Neuronal stem cell (in vitro differentiated cells): ENCODE results near the gene CNGA4.

Source experiments
- DNase-seq: peaks from one replicate; pipeline ENCODE4 v3.0.0-alpha.2; 2013; ENCODE audit warnings: low spot score
- H2AFZ ChIP-seq: one replicate; pipeline ENCODE4 v1.6.1; 2013; ENCODE audit warnings: mild to moderate bottlenecking, low read length, inconsistent platforms
- H2AK5ac ChIP-seq: 2 replicates; pipeline ENCODE4 v1.6.1; 2013; ENCODE audit warnings: low read depth, mild to moderate bottlenecking, inconsistent platforms, low read length, moderate library complexity, mixed read lengths
- H2BK120ac ChIP-seq: 2 replicates; pipeline ENCODE4 v1.6.1; 2013; ENCODE audit warnings: low read depth, mild to moderate bottlenecking, inconsistent platforms, low read length, moderate library complexity, mixed read lengths
- H2BK12ac ChIP-seq: one replicate; pipeline ENCODE4 v1.6.1; 2013; ENCODE audit warnings: low read length, inconsistent platforms
- H2BK15ac ChIP-seq: 2 replicates; pipeline ENCODE4 v1.6.1; 2013; ENCODE audit warnings: mild to moderate bottlenecking, low read length, inconsistent platforms, mixed read lengths
- H2BK5ac ChIP-seq: one replicate; pipeline ENCODE4 v1.6.1; 2013; ENCODE audit warnings: inconsistent platforms, mild to moderate bottlenecking, low read length, moderate library complexity
- H3K14ac ChIP-seq: one replicate; pipeline ENCODE4 v1.6.1; 2013; ENCODE audit warnings: low read length, inconsistent platforms
- H3K18ac ChIP-seq: 2 replicates; pipeline ENCODE4 v1.6.1; 2013; ENCODE audit warnings: low read length, inconsistent platforms
- H3K23ac ChIP-seq: 2 replicates; pipeline ENCODE4 v1.6.1; 2013; ENCODE audit warnings: low read depth, mild to moderate bottlenecking, mixed read lengths, low read length, inconsistent platforms; ENCODE audit not compliant: poor library complexity
- H3K27ac ChIP-seq: replicated peaks from 3 replicates; pipeline ENCODE4 v1.5.1; 2013; ENCODE audit warnings: low read length, inconsistent platforms
- H3K27me3 ChIP-seq, 3 experiments: 2 replicates each; pipeline ENCODE4 v1.6.1; 2013; ENCODE audit warnings: low read length in 3 of 3, mild to moderate bottlenecking in 2 of 3, inconsistent platforms in 1 of 3, low read depth in 1 of 3, mixed read lengths in 1 of 3, moderate library complexity in 1 of 3; ENCODE audit not compliant: control insufficient read depth in 3 of 3, insufficient read depth in 3 of 3
- H3K36me3 ChIP-seq, 2 donors: replicated peaks in 1 of 2; 2 replicates each; pipeline ENCODE4 v1.6.1; 2013; ENCODE audit warnings: low read length in 2 of 2; ENCODE audit not compliant: control insufficient read depth in 2 of 2, insufficient read depth in 2 of 2
- H3K4ac ChIP-seq: 2 replicates; pipeline ENCODE4 v1.6.1; 2013; ENCODE audit warnings: inconsistent platforms, mild to moderate bottlenecking, low read length, moderate library complexity
- H3K4me1 ChIP-seq, 2 donors: 1 replicate in 1 of 2; 2 replicates in 1 of 2; pipeline ENCODE4 v1.6.1; 2013; ENCODE audit warnings: low read length in 2 of 2, low read depth in 1 of 2; ENCODE audit not compliant: control insufficient read depth in 2 of 2, insufficient read depth in 1 of 2
- H3K4me2 ChIP-seq: one replicate; pipeline ENCODE4 v1.6.1; 2013; ENCODE audit warnings: mild to moderate bottlenecking, low read length, inconsistent platforms; ENCODE audit not compliant: insufficient read depth, poor library complexity, severe bottlenecking
- H3K4me3 ChIP-seq, 2 donors: 2 replicates each; pipeline ENCODE4 v1.5.1; 2013; ENCODE audit warnings: low read length in 2 of 2, mild to moderate bottlenecking in 2 of 2, inconsistent platforms in 1 of 2, moderate library complexity in 1 of 2
- H3K79me1 ChIP-seq: one replicate; pipeline ENCODE4 v1.6.1; 2013; ENCODE audit warnings: low read depth, mild to moderate bottlenecking, inconsistent platforms, low read length, moderate library complexity
- H3K9ac ChIP-seq: one replicate; pipeline ENCODE4 v1.6.1; 2013; ENCODE audit warnings: mild to moderate bottlenecking, low read depth, low read length, inconsistent platforms; ENCODE audit not compliant: poor library complexity
- H3K9me3 ChIP-seq, 2 donors: replicated peaks in 1 of 2; 2 replicates each; pipeline versions ENCODE3 to v1.6.1; 2013; ENCODE audit warnings: low read length in 2 of 2, mild to moderate bottlenecking in 2 of 2, inconsistent platforms in 1 of 2, low read depth in 1 of 2, mixed read lengths in 1 of 2, moderate library complexity in 1 of 2; ENCODE audit not compliant: control insufficient read depth in 2 of 2, insufficient read depth in 1 of 2
- H4K8ac ChIP-seq: one replicate; pipeline ENCODE4 v1.6.1; 2013; ENCODE audit warnings: low read depth, mild to moderate bottlenecking, inconsistent platforms, low read length, moderate library complexity
- H4K91ac ChIP-seq: one replicate; pipeline ENCODE4 v1.6.1; 2013; ENCODE audit warnings: low read length, low read depth, mild to moderate bottlenecking, inconsistent platforms; ENCODE audit not compliant: poor library complexity
- WGBS, 2 donors: extraction: QIAGEN DNeasy Blood & Tissue Kit; methylation state at CpG; one replicate each; pipeline ENCODE4 v1.1.7; 2013; ENCODE audit warnings: missing lambda C conversion rate in 2 of 2, mixed read lengths in 1 of 2; ENCODE audit not compliant: insufficient read length in 2 of 2, insufficient replicate concordance in 1 of 2; ENCODE audit errors: extremely low coverage in 2 of 2; 5-methylcytosine and 5-hydroxymethylcytosine counted together

Gene CNGA4

DNA sequence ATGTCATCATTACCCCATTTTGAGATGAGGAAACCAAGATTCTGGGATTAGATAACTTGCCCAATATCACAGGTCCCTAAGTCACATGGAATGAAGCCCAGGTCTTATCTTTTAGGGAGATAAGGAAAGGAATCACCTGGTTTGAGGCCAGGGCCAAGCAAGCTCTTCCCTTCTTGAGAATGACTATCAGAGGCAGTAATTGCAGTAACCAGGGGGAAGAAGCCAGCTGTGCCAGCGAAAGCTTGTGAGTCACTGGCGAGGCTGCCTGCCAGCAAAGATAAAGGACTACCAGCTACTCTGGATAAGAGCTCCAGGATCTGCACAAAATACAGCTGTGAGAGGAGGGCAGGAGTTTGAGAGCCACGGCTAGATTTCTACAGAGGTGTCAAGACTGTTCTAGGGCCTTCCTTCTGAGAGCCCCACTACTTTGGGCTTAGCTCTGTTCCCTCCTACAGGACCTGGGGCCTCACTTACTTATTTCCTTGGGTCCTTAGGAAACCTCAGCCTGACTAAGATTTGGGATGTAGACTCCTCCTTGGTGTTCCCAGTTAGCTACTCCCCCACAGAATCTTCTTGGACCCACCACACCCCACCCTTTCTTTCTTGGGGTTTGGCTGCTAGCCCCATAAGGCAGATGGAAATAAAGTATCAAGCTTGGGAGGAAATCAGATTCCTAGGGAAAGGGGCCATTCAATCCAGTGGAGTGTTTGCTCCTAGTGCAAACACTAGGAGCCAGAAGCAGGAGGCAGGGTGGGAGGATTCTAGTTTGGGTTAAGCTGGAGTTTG is 11.1 kb downstream of the CNGA4 start:
- no peak overlapping the region for H3K23ac ChIP-seq
- peaks cover 0 to 21% (median 0%) of the 10 kb centered on the region in 3 experiments for H3K27me3 ChIP-seq
- no peak overlapping the region for H3K14ac ChIP-seq
- no peaks in the 10 kb centered on the region for H3K36me3 ChIP-seq
- no peak overlapping the region for H2BK12ac ChIP-seq
- H3K79me1 ChIP-seq, result no peaks in the 10 kb centered on the region
- H3K4me1 ChIP-seq, result peaks cover 0 to 9% of the 10 kb centered on the region in 2 donors
- H3K9ac ChIP-seq, result no peak overlapping the region
- H3K18ac ChIP-seq, result no peak overlapping the region
- H3K4ac ChIP-seq, result no peak overlapping the region
- no peak overlapping the region for H3K4me2 ChIP-seq
- H4K8ac ChIP-seq, result no peak overlapping the region
- no peak overlapping the region for H2BK15ac ChIP-seq
- H2AK5ac ChIP-seq, result no peak overlapping the region
- no CpG with 5 or more reads among the region's 3 CpGs for WGBS, 2 donors
- no peak overlapping the region for H2AFZ ChIP-seq
- no peak overlapping the region for H3K4me3 ChIP-seq
- H3K9me3 ChIP-seq, result no peaks in the 10 kb centered on the region
- no peak overlapping the region for H4K91ac ChIP-seq
- no peak overlapping the region for H2BK5ac ChIP-seq
- DNase-seq, result no peak
- no peak overlapping the region for H3K27ac ChIP-seq
- no peak overlapping the region for H2BK120ac ChIP-seq

- Histone ChIP-seq H3K9me3 (no peaks in the 10 kb centered on the region), H3K27me3 (peaks cover 0 to 31% (median 0%) of the 10 kb centered on the region in 3 experiments), H2AK5ac (no peak overlapping the region), H4K91ac (no peak overlapping the region), H3K23ac (no peak overlapping the region), H3K14ac (no peak overlapping the region), H3K4me2 (no peak overlapping the region), H3K4me1 (peaks cover 0 to 9% of the 10 kb centered on the region in 2 donors), H3K4ac (no peak overlapping the region), H2BK15ac (no peak overlapping the region), H3K27ac (no peak overlapping the region), H3K79me1 (no peaks in the 10 kb centered on the region), H2BK12ac (no peak overlapping the region), H3K9ac (no peak overlapping the region), H3K4me3 (no peak overlapping the region), H2BK5ac (no peak overlapping the region), H3K36me3 (no peaks in the 10 kb centered on the region), H2AFZ (no peak overlapping the region), H2BK120ac (no peak overlapping the region), H3K18ac (no peak overlapping the region), H4K8ac (no peak overlapping the region)
- peak; percentile 68 for DNase-seq
- WGBS, 2 donors, result no CpG with 5 or more reads among the region's 6 CpGs
These were observed 12.3 kb downstream of the CNGA4 start for GRCh38 chr11:6251120-6251733.

DNA sequence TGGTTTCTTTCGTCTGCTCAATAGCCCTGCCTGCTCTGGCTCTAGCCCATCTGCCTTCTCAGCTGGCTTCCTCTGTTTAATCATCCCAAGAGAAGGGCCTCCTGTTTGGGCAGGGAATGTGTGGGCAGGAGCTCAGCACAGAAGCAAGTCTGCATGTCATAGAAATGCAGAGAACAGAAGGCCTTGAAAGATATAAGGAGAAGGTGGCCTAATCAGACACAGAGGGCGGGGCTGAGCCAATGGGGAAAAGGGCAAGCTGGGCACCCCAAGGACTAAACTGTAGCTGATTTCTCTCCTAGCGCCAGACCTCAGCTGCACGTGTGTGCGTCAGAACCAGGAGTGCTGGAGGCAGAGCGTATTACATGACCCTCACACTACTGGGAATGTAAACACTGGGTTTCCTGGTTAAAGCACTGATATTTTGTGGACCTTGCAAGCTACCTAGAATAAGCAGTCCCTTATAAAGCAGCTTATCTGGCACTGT is 13.1 kb downstream of the CNGA4 start:
- Histone ChIP-seq H3K27ac (no peak overlapping the region), H2BK12ac (no peak overlapping the region), H4K8ac (no peak overlapping the region), H3K36me3 (no peaks in the 10 kb centered on the region), H2BK15ac (no peak overlapping the region), H3K4me1 (peaks cover 0 to 9% of the 10 kb centered on the region in 2 donors), H3K9me3 (no peaks in the 10 kb centered on the region), H2AK5ac (no peak overlapping the region), H3K27me3 (peaks cover 0 to 39% (median 0%) of the 10 kb centered on the region in 3 experiments), H3K79me1 (no peaks in the 10 kb centered on the region), H3K18ac (peak overlapping the region; percentile 32), H3K4me3 (no peak overlapping the region), H3K4ac (no peak overlapping the region), H3K23ac (no peak overlapping the region), H3K14ac (no peak overlapping the region), H4K91ac (no peak overlapping the region), H2AFZ (peak overlapping the region; percentile 10), H3K4me2 (no peak overlapping the region), H2BK120ac (no peak overlapping the region), H3K9ac (no peak overlapping the region), H2BK5ac (no peak overlapping the region)
- WGBS, 2 donors, result no CpG with 5 or more reads among the region's 6 CpGs
- no peak for DNase-seq

DNA sequence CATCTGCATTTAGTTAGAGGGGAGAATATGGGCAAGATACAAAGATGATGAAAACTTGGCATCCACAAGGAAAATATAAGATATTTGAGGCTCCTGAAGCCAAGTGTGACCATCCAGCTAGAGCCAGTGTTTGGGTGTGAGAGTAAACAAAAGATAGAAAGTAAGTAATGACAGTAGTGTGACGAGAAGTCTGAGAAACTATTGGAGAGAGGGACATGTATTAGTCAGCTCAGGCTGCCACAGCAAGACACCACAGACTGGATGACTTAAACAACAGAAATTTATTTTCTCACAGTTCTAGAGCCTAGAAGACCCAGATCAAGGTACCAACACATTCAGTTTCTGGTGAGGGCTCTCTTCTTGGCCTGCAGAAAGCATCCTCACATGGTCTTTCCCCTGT is 14.3 kb downstream of the CNGA4 start:
- H2BK15ac ChIP-seq, result no peak overlapping the region
- H2AFZ ChIP-seq, result no peak overlapping the region
- no peak overlapping the region for H2BK12ac ChIP-seq
- no peak overlapping the region for H2BK120ac ChIP-seq
- H4K91ac ChIP-seq, result no peak overlapping the region
- no peaks in the 10 kb centered on the region for H3K79me1 ChIP-seq
- WGBS, 2 donors, result no CpG with 5 or more reads among the region's 1 CpG
- peaks cover 0 to 9% of the 10 kb centered on the region in 2 donors for H3K4me1 ChIP-seq
- H3K23ac ChIP-seq, result no peak overlapping the region
- H3K27ac ChIP-seq, result no peak overlapping the region
- H3K9ac ChIP-seq, result no peak overlapping the region
- no peak overlapping the region for H3K4ac ChIP-seq
- H3K18ac ChIP-seq, result no peak overlapping the region
- H3K9me3 ChIP-seq, result no peaks in the 10 kb centered on the region
- H3K27me3 ChIP-seq, result peaks cover 0 to 51% (median 0%) of the 10 kb centered on the region in 3 experiments
- no peak overlapping the region for H3K4me3 ChIP-seq
- H3K4me2 ChIP-seq, result no peak overlapping the region
- no peak overlapping the region for H4K8ac ChIP-seq
- H2BK5ac ChIP-seq, result no peak overlapping the region
- no peak overlapping the region for H2AK5ac ChIP-seq
- DNase-seq, result no peak
- no peaks in the 10 kb centered on the region for H3K36me3 ChIP-seq
- no peak overlapping the region for H3K14ac ChIP-seq
